SK-N-MC (cell line): Measurements from ENCODE around the gene OR2H2.

Experiments
- EZH2 ChIP-seq: fragments of 200-600 bp; sonication (generic); IDR thresholded peaks from one replicate; pipeline ENCODE4 v1.6.1; 2017; ENCODE audit warnings: antibody characterized with exemption
- FOXP2 ChIP-seq: optimal IDR thresholded peaks from 2 replicates; pipeline ENCODE3; 2011; ENCODE audit warnings: mild to moderate bottlenecking, moderate library complexity; ENCODE audit not compliant: insufficient read depth; ENCODE audit errors: extremely low read length, control extremely low read depth
- POLR2AphosphoS5 ChIP-seq: IDR thresholded peaks from 2 replicates; pipeline ENCODE4 v1.6.1; 2012; ENCODE audit warnings: mild to moderate bottlenecking, low read depth, low read length, borderline replicate concordance

DNA sequence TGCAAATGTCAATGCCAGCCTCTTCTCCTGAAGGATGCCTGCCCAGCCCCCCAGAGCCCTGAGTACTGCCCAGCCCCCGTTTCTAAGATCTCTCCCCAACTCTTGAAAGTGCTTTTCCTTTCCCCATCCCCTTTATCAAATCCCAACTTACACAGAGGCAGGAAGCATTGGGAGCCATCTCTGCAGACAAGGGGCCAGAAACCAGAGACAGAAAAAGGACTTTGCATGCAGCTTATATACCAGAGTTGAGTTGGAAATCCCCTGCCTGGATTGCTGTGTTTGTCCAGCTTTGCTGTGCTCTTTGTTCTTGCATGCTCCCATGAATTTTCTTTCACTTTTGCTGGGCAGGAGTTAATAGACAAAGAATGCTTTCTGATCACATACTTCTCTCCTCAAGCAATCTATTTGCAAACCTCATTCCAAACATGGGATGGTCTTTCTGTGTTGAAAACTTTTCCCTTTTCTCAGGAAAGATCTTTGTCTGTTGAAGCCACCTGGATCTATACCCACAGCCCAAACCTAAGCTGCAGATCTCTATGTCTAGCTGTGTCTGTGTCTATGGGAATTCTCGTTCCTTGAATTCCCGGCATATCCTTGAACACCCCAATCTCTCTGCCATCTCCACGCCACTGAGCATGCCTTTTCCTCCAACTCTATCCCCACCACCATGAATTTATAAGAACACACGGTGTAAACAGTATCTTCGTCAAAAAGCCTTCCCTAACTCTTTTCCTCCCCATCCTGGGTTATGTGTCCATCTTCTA lies 25.2 kb upstream of the OR2H2 start, which contains the start of gene UBD:
- no peak for TF ChIP-seq EZH2
- TF ChIP-seq POLR2AphosphoS5 = no peak
- no peak for TF ChIP-seq FOXP2
